Measurements from ENCODE around the gene EPHA8. TPM values are rescaled to one million over a fixed set of nuclear protein-coding genes. Genes with fewer than 3 reads are reported as not detected.

EPHA8 gene
- total RNA-seq (not detected in 2 replicates), polyA plus RNA-seq (not detected in 2 replicates), polyA minus RNA-seq (0.14 TPM in 1 of 2 replicates, not detected in the other)
- total RNA-seq (2013): not detected

- H3K27me3 ChIP-seq (replicated peaks in 1 of 4; ENCODE audit: control extremely low read depth in 1 of 4, control insufficient read depth in 3 of 4, insufficient read depth in 4 of 4, low read length in 3 of 4): peaks cover 0 to 29% (median 3%) of the 10 kb centered on the region in 4 experiments
- peaks cover 47% of the 10 kb centered on the region for H3K27me3 Mint-ChIP-seq
Measured at GRCh38 chr1:22562584-22563583, at the start of gene EPHA8. EPHA8 (plus strand) TSS chr1:22563489; CDS start chr1:22563636, 147 bp downstream.

More at GRCh38 chr1:22562584-22563583, at the start of gene EPHA8:
- ChIA-PET POLR2A (no interaction called here), CTCF (no interaction called here)
- Histone ChIP-seq H3K4me3 (ENCODE audit: control extremely low read depth in 1 of 5, extremely low read depth in 1 of 5, insufficient read depth in 1 of 5, low read depth in 2 of 5, low read length in 4 of 5) (no peak within 1 kb of the TSS), H4K20me1 (ENCODE audit: control insufficient read depth, insufficient read depth, low read length, poor library complexity, severe bottlenecking) (no peaks in the 10 kb centered on the region), H3K9me3 (ENCODE audit: control extremely low read depth in 1 of 3, control insufficient read depth in 2 of 3, insufficient read depth in 1 of 3, low read length in 2 of 3) (no peaks in the 10 kb centered on the region), H3K4me2 (replicated peaks; ENCODE audit: low read depth, low read length, poor library complexity, severe bottlenecking) (no peak within 1 kb of the TSS), H3K27ac (ENCODE audit: low read length in 2 of 2) (no peak within 1 kb of the TSS), H3K4me1 (ENCODE audit: control insufficient read depth in 2 of 2, insufficient read depth in 2 of 2, low read length in 2 of 2) (no peaks in the 10 kb centered on the region), H3K79me2 (ENCODE audit: control insufficient read depth, insufficient read depth, low read length) (no peaks in the 10 kb centered on the region), H3K36me3 (replicated peaks in 1 of 2; ENCODE audit: control extremely low read depth in 1 of 2, control insufficient read depth in 1 of 2, extremely low read depth in 1 of 2, insufficient read depth in 2 of 2, low read length in 1 of 2) (no peaks in the 10 kb centered on the region), H3K9ac (ENCODE audit: low read length) (no peak within 1 kb of the TSS), H2AFZ (ENCODE audit: insufficient read depth, low read depth, low read length, poor library complexity, severe bottlenecking) (no peak within 1 kb of the TSS)
- Mint-ChIP-seq H3K27ac (no peak within 1 kb of the TSS), H3K9me3 (ENCODE audit: insufficient read depth) (no peaks in the 10 kb centered on the region), H3K4me1 (peaks cover 3% of the 10 kb centered on the region), H3K4me3 (peak within 1 kb of the TSS; percentile 57)
- TF ChIP-seq EZH2 (IDR thresholded peaks at IDR 0.05; ENCODE audit: borderline replicate concordance, insufficient read depth, low read depth, low read length, poor library complexity, severe bottlenecking): no peak
- TF ChIP-seq CTCF (IDR thresholded peaks at IDR 0.05): no peak
- no peak for DNase-seq
- WGBS (ENCODE audit: insufficient coverage): 10% methylated on average over 80 of the region's 81 CpGs
- no peak for ATAC-seq (ENCODE audit: low read depth)
- intact Hi-C loops (cut with micrococcal nuclease): no loop called here
